GM19324 (cell line): ENCODE data around the gene ATP6V1F.

Experiments used
- ATAC-seq: cut with Tn5 transposase; IDR thresholded peaks from one replicate; pipeline ENCODE4 v1.9.1; 2021; ENCODE audit warnings: mild to moderate bottlenecking, moderate library complexity; ENCODE audit not compliant: unreplicated experiment, low FRiP score

ATP6V1F gene, protein sequence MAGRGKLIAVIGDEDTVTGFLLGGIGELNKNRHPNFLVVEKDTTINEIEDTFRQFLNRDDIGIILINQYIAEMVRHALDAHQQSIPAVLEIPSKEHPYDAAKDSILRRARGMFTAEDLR

DNA sequence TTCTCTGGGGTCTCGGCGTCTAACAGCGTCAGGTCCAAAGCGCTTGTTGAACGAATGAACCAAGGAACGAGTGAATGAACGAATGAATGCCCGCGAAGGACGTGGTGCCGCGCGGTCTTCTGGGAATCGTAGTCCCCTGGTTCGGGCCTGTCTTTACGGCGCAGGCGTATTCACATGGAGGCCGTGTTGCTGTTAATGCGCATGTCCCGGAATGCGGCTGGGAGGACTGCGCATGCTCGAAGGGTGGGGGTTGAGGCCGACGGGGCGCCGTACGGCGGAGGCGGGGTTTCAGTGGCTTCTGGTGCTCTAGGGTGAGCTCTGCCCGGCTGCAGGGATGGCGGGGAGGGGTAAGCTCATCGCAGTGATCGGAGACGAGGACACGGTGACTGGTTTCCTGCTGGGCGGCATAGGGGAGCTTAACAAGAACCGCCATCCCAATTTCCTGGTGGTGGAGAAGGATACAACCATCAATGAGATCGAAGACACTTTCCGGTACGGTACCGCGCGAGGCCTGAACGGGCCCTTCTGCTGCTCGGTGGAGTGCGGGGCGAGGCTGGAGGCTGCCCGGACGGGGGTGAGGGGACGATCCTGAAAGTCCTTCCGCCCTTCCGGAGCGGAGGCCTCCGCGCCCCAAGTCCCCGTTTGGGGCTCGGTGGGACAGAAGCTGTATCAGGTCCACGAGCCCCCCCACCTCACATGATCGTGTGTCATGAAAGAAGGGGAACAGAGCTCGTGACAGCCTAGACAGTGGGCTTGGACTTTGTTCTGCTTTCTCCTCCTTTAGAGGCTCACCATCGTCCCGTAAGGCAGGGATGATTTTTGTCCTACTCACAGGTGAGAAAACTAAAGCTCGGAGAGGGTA is at the start of gene ATP6V1F:
ATP6V1F (plus strand) TSS at position 286 of the 862 bp plus-strand sequence; CDS start at position 335, 49 bp downstream.
- peak; percentile 91 for ATAC-seq

DNA sequence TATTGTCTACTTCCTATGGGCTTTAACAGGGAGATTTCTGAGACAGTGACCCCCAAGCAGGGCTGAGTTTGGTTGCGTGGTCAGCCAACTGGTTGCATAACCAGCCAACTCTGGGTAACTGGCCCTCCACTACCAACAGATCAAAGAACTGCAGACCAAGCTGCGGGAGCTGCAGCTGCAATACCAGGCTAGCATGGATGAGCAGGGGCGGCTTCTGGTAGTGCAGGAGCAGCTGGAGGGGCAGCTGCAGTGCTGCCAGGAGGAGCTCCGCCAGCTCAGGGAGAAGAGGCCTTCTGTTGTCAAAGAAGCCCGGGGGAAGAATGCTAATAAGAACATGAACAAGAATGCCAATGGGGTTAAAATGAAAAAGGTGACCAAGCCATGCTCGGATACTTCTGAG is 48.2 kb upstream of the ATP6V1F start:
- no peak for ATAC-seq

DNA sequence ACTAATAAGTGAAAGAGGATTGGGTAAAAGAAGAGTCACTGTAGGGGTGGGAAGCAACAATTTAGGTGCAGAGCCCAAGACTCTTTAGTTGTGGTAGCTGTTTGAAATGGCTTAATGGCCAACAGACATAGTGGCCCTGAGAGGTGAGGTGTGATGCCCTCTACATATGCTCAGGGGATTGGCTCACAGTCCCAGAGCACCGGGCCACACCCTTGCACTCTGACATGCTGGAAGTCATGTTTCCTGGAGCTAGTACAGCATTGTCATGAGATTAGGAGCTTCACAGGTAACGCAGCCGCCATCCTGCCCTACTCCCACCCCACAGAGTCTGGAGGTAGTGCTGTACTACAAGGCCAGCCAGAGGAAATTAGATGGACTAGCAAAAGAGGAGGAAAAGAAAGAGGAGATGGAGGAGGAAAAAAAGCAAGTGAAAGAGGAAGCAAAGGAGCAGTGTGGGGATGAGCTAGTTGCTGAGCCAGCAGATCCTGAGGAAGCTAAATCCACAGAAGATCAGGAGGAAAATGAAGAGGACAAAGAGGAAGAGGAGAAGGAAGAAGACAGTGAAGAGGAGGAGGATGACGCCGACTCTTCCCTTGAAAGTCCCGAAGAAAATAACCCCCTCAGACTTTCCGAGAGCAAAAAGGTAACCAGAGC is 47.2 kb upstream of the ATP6V1F start:
- no peak for ATAC-seq

DNA sequence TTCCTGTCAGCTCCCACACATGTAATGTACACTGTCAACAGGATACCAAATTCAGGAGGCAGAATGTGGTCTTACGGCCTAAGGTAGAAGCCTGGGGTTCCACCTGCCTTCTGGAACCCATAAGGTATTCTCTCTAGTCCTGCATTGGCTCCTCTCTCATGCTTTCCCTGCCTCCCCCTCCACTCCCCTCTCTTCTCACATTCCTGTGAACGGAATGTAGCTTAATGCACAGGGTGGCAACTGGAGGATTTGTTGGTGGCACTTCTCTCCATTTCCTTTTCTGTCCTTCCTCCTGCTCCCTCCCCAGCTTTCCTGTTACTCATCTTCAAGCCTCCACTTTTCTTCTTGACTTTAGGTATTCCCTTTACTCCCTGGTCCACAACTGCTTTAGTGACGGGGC is 44.0 kb upstream of the ATP6V1F start:
- no peak for ATAC-seq

DNA sequence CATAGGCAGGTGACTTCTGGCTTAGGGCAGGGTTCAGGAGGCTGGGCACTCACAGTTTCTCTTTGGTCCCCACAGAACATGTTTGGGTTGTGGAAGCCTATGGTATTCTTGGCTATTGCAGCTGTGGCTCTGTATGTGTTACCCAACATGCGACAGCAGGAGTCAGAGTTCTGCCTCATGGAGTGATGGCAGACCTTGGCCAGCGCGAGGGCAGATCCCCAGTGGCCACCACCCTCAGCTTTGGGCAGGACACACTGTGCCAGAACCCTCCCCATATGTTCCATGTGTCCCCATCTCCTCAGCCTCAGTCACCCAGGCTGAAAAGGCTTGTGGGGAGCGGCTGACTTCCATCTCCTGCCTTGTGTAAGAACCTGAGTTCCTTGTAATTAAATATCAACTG is 40.9 kb upstream of the ATP6V1F start:
- ATAC-seq: no peak

DNA sequence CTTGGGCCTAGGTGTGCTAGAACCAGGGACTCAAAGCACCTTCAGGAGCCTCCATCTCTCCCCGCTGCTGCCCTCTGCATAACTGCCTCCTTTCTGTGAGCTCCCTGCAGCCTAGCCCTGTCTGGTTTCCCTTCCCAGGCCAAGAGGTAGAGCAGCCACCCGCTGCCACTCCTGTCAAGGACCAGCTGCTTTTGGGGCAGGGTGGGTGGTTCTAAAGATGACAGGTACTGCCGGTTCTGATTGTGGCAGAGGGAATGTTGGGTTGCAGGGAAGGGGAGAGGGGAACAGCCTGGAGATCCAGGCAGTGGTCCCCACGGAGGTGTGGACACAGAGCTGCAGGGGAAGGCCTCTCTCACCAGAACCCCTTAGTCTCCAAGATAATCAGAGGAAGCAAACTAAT is 36.1 kb upstream of the ATP6V1F start:
- no peak for ATAC-seq

DNA sequence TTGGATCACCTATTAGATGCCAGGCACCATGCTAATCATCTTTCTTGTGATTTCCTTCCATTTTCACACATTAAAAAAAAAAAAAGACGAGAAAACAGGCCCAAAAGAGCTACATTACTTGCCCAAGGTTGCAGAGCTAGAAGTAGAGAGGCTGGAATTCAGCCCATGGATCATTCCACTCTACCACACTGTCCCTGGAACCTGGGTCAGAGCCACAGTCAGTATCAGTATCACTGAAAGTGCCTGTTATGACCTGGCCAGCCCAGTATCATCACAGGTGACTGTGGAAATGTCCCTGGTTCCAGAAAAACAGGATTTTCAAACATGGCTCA is 35.8 kb upstream of the ATP6V1F start:
- ATAC-seq: no peak

DNA sequence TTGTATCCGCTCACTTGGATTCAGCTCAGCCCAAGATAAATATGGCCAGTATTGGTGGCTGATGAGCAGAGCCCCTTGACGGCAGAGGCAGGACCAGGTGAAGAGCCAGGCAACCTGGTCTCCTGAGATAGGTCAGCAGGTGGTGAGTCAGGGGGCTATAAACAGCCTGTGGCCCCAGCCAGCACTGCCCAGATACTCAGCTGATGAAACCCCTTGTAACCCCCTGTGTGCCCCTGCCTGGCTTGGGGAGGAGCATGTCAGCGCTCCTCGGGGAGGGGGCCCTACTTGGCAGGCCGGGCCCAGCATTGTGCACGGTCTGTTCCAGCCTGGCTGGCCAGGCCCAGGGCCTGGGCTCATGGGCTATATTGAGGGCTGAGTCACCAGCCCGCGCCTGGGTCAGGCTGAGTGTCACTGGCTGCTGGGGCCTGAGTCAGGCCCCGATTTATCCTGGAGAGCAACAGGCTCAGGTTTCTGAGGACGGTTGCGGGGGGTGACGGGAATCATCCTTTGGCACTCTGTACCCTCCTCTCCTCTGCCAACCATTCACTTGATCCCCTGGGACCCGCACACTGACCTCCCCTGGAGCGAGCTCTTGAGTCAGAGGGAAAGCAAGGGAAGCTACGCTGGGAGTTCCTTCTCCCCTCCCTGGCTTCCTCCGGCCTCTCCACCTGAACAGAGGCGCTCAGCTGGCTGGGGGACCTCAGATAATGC is 35.3 kb upstream of the ATP6V1F start:
- no peak for ATAC-seq

DNA sequence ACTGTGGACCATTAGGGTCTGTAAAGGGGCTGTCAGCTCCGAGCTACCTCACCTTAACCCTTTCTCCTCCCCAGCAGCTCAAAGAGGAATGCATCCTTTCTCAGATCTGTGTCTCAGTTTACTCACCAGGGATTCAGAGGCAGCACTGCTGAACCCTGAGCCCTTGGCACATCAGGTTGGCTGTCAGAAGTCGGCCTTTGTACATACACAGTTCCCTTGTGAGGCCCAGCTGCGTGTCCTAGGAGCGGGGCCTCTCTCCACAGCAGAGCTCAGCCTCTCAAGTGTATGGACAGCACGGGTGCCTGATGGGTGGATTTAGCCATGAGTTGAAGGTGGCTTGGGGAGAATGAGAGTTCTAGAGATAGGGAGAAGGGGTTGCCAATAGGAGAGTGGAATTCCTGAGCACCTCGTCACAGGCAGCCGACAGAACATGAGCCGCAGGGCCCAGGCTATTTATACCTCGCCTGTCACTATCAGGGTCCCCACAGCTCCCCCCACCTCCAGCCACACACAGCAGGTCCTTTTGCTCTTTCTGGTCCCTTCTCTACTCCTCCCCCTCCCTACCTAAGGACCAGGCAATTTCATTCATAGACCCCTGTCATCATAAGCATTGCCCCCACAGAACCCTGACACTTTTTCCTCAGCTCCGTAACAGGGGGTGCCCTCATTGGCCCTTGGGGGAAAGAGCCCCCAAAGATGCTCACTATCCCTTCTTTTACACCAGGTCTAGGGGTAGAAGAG is 34.5 kb upstream of the ATP6V1F start:
- ATAC-seq: no peak

DNA sequence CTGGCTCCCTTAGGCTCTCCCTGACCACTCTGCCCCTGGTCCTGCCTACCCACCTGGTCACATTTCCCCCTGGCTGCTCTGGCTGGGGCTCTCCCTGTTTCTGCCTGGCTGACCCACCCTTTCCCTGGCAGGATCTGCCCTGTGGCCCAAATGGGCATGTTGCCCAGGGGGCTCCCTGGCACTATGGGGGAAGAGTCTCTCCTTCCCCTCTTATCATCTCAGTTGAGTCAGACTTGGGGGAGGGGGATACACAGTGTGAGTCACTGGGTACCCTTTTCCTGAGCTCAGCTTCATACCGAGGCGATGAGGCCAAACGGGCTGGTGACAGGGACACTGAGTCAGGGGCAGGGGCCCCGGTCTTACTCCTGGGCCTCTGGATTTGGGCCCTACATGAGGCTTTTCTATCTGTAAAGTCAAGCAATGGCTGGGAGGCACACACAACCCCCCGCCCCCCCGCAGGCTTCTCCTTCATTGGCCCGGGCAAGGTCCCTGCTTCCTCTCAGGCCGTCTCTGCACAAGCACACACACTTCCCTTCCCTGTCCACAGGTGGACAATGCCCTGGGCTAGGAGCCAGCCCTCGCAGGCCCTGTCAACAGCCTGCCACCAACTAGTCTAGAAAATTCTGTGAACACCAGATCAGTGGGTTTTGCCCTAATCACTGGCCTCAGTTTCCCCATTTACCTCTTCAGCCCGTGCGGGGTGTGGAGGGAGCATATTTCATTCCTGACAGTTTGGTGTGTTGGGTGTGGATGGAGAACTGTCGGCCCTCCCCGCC is 33.1 kb upstream of the ATP6V1F start:
- ATAC-seq: no peak

DNA sequence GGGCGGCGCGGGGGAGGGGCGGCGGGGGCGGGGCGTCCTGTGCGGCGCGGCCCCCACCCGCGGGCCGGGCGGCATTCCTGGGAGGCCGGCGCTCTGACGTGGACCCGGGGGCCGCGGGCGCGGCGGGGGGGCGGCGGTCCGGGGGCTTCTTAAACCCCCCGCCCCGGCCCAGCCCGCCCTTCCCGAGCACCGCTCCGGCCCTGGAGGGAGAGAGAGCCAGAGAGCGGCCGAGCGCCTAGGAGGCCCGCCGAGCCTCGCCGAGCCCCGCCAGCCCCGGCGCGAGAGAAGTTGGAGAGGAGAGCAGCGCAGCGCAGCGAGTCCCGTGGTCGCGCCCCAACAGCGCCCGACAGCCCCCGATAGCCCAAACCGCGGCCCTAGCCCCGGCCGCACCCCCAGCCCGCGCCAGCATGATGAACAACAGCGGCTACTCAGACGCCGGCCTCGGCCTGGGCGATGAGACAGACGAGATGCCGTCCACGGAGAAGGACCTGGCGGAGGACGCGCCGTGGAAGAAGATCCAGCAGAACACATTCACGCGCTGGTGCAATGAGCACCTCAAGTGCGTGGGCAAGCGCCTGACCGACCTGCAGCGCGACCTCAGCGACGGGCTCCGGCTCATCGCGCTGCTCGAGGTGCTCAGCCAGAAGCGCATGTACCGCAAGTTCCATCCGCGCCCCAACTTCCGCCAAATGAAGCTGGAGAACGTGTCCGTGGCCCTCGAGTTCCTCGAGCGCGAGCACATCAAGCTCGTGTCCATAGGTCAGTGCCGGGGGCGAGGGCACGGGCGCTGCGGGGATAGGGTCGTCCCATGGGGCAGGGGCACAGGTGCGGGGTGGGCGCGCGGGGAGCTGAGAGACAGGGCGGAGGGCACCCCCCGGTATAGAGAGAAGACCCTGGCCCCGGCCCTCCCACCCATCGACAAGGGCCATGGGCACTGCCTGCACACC is 32.2 kb upstream of the ATP6V1F start, which contains the start of gene FLNC:
FLNC (plus strand) TSS at position 176 of the 947 bp plus-strand sequence; CDS start at position 408, 232 bp downstream.
- ATAC-seq: no peak

DNA sequence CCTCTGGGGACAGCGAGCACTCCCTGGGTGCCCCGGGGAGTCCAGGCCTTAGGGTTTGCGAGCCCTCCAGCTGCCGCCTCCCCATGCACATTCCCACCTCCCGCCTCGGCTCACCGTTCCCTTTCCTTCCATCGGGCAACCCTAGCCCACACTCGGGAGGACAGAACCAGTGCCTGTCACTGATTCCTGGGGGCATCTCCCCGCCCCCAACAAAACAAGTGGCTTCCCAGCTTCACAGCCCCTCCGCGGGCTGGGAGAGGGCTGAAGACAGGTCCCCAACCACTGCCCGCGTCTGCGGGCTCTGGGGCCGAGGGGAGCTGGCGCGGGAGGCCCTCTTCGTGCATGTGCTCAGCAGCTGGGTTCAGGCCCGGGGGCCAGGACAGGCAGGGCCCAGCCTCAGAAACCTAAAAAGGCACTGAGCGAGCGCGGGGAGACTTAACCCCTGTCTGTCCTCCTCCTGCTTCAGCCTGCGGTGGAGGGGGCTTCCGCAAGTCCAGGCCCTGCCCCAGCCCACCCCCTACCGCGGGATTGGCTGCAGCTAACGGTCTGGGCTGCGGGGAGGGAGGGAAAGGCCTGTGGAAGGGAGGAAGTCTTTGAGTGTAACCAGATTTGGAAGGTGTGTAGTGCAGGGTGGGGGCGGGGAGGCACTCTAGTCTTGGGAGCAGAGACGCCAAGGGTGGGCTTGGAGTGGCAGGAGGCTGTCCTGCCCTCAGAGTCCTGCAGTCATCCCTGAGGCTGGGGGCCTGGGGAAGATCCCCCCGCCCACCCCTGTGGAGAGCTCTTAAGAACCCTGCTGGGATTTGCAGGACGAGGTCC is 31.3 kb upstream of the ATP6V1F start:
- no peak for ATAC-seq

DNA sequence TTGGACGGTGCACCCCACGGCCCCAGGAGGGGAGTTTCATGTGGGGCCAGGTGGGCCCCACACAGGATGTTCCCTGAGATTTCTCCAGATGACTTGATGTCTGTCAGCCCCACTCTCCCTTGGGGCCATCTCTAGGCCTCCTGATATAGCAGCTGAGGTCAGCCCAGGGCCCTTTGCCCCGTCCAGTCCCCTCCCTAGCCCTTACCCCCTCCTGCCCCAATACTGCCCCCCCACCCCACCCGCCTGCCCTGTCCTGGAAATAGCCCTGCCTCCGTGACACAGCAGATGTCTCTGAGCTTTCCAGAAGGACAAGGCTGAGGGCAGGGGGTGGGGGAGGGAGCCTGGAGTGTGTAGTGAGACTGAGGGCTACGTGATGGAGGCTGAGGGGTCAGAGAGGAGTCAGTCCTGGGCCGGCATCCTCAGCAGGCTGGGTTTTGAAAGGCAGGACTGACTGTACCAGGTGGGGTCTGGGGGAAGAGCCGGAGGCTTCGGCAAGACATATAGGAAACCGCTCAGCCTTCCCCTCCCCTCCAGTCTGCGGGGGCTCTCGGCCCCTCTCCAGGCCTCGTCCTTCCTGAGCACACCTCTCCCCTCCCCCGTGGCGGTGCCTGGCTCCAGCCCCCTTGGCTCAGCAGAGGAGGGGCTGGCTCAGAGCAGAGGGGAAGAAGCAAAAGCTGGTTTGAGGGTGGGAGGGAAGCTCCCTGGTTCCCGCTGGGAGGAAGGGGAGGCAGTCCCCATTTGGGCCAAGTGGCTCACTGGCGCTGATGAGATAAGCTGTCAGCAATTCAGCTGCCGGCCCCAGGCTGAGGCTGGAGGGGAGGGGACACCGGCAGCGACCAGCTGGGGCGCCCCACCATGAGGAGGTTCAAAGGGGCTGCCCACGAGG is 30.4 kb upstream of the ATP6V1F start:
- ATAC-seq: no peak

DNA sequence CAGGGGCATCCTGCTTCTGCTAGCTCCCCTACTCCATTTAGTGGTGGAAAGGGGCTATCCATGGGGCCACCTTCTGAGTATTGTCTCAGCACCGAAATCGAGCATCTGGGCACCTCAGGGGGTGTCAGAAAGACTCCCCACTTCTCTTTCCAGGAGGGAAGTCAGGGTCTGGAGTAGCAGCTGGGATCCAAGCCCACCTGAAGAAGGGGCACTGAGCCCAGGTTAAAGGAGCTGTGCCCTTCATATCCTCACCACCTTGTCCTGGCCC is 29.8 kb upstream of the ATP6V1F start:
- no peak for ATAC-seq

DNA sequence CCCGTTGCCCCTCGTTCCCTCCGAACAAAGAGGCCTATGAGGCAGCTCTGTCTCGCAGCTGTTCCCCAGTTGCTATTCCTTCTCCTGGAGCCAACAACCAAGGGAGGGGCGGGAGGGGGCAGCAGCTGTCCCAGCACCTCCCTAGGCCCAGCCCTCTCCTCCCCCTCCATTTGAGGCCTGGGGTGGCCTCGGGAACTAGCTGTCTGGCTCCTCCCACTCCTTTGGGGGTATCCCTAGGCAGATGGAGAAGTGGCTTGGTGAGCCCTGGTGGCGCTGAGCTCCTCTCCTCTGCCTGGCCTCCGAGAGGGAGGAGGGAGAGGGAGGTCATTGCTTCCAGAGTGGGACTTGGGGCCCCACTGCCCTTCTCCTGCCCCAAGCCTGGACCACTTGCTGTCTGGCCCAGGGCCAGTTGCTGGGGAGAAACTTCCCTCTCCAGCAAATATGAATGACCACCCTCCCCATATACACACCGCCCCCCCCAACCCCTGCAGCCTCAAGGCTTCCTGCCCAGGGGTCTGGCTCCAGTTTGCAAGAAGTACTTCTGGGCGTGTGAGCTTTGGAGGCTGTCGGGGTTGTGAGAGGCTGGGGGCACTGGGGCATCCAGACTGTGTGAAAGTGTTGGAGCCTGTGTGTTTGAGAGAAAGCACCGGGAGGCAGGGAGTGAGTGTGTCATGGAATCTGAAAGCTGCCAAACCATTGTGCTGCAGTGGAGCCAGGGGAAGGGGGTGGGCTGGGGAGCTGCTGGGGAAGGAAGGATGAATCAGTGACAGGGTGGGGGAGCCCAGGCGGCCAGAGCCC is 29.3 kb upstream of the ATP6V1F start:
- ATAC-seq: no peak

DNA sequence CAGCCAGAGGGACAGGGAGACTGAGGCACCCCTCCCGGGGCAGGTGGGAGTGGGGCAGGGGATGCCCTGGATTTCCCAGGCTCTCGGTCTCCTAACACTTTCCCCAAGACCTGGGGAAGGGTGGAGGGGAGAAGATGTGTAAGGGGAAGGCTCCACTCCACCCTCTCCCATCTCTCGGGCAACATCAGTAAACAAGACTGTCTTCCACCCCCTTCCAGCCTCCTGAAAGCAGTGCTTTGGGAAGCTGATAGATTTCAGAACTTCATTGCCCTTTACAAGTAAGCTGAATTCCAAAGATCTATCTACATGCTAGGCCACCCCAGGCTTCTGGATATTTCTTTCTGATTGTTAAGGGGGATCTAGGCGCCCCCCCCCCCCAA is 28.7 kb upstream of the ATP6V1F start:
- no peak for ATAC-seq
